Panc1 (cell line): ENCODE results near the gene MTHFD1L. TPM values are rescaled to one million over a fixed set of nuclear protein-coding genes. Genes with fewer than 3 reads are reported as not detected.

Experiments used
- ATAC-seq: fragments of 200-7000 bp; cut with Tn5 transposase; 2 replicates; pipeline ENCODE4 v1.9.1; 2020; ENCODE audit warnings: mild to moderate bottlenecking, moderate library complexity
- BruUV-seq: library from RNA; stranded (reverse); fragments of 400-500 nt; replicated peaks from 2 replicates; lab custom pipeline; 2021; lab: Mats Ljungman, UMichigan
- CTCF ChIA-PET: fragments of 300-600 bp; sonication (Branson Sonifier 250); formaldehyde crosslinking; loops from one replicate; lab custom pipeline; 2022; ENCODE audit warnings: antibody characterized with exemption; lab: Charles Lee
- POLR2A ChIA-PET: fragments of 300-600 bp; sonication (Branson Sonifier 250); formaldehyde crosslinking; loops from one replicate; lab custom pipeline; 2022; ENCODE audit warnings: antibody characterized with exemption; lab: Charles Lee
- DNase-seq: peaks from one replicate; pipeline ENCODE4 v3.0.0-alpha.2; 2010; ENCODE audit warnings: low read depth, low spot score
- H3K27ac ChIP-seq: 2 replicates; pipeline ENCODE4 v1.5.1; 2011; ENCODE audit warnings: mild to moderate bottlenecking, low read length, inconsistent platforms
- H3K27me3 ChIP-seq: fragments of 200-500 bp; sonication (Bioruptor generic); 2 replicates; pipeline ENCODE4 v1.6.0; 2014; ENCODE audit warnings: low read length, inconsistent platforms; ENCODE audit not compliant: control insufficient read depth, insufficient read depth
- H3K36me3 ChIP-seq: fragments of 200-500 bp; sonication (Bioruptor generic); 2 replicates; pipeline ENCODE4 v1.5.1; 2014; ENCODE audit warnings: inconsistent platforms, mild to moderate bottlenecking, low read length, moderate library complexity; ENCODE audit not compliant: control insufficient read depth, insufficient read depth
- H3K4me1 ChIP-seq: 2 replicates; pipeline ENCODE4 v1.5.1; 2011; ENCODE audit warnings: inconsistent platforms, mild to moderate bottlenecking, low read length, moderate library complexity; ENCODE audit not compliant: control insufficient read depth, insufficient read depth
- H3K4me3 ChIP-seq, 2 experiments: 2 replicates each; pipeline ENCODE4 v1.5.1; 2011 to 2012; ENCODE audit warnings: low read depth in 2 of 2, low read length in 2 of 2, mild to moderate bottlenecking in 2 of 2, inconsistent platforms in 1 of 2, moderate library complexity in 1 of 2
- H3K9me3 ChIP-seq: fragments of 200-500 bp; sonication (Bioruptor generic); 2 replicates; pipeline ENCODE4 v1.5.1; 2014; ENCODE audit warnings: low read depth, mild to moderate bottlenecking, inconsistent platforms, low read length, moderate library complexity; ENCODE audit not compliant: control insufficient read depth, insufficient read depth
- CTCF ChIP-seq: fragments of 450-650 bp; IDR thresholded peaks from 2 replicates; pipeline ENCODE4 v1.5.1; 2017; ENCODE audit warnings: mild to moderate bottlenecking
- POLR2AphosphoS5 ChIP-seq: IDR thresholded peaks from 2 replicates; pipeline ENCODE4 v1.6.1; 2012; ENCODE audit warnings: mild to moderate bottlenecking, low read depth, low read length, moderate library complexity
- SIN3A ChIP-seq: IDR thresholded peaks from 2 replicates; pipeline ENCODE4 v1.6.1; 2012; ENCODE audit warnings: low read depth, mild to moderate bottlenecking, low read length, moderate library complexity, borderline replicate concordance; ENCODE audit not compliant: insufficient read depth
- TCF7L2 ChIP-seq: IDR thresholded peaks from 2 replicates; pipeline ENCODE4 v1.6.1; 2011; ENCODE audit warnings: mild to moderate bottlenecking, low read depth, low read length, inconsistent platforms
- in situ Hi-C: cut with HindIII; loops from 2 replicates; pipeline ENCODE4 v1.10.0; 2016; ENCODE audit warnings: low sequenced_read_pairs, low pct_unique_long_range_greater_than_20kb
- intact Hi-C: fragments of 100-400 bp; cut with micrococcal nuclease; formaldehyde crosslinking; loops from one replicate; pipeline ENCODE4 v1.10.0; 2022; ENCODE audit not compliant: unreplicated experiment
- total RNA-seq: library from RNA; stranded (reverse); gene quantifications from one replicate; pipeline ENCODE4 v1.2.1, GENCODE V29; 2021; ENCODE audit not compliant: unreplicated experiment
- TF ChIP-seq, protein P1 (sequence below), 2 experiments: IDR thresholded peaks; 2 replicates each; pipeline ENCODE4 v1.6.1; 2011 to 2012; ENCODE audit warnings: low read depth in 2 of 2, control low read depth in 1 of 2, low read length in 1 of 2, mild to moderate bottlenecking in 1 of 2, moderate library complexity in 1 of 2; ENCODE audit not compliant: insufficient read depth in 1 of 2

Gene MTHFD1L
- total RNA-seq, 1 experiment from 2014 or later, result 76.2 TPM

DNA sequence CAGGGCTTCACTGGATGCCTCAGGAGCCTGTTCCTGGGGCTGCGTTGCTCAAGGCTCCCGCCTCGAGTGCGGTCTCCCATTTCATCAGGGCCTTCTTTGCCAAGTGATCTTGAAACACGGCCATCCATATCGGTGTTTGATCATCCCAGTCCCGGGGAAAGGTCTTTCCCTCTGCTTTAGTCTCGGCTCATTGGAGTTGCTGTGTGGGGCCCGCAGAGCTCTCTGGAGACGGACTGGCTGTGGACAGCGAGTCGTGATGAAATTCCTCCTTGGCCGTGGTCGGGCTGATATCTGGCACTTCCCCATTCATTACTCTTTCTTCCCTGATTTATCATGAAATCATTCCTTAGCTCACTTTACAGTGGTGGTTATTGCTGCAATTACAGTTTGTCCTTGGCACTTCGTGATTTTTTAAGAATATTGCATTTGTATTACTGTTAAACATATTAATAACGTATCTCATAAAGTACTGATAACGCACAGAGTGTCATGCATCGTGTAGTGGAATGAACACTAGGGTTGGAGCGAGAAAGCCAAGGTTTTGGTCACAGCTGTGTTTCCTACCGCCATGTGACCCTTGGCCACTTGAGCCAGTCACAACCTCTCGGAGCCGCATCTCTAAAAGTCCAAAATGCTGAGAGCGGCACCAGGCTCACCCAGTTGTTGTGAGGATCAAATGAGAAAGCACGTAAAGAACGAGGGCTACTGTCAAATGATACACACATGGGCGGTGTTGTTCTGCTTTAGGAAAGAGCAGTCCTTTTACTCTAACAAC is 71.8 kb downstream of the MTHFD1L start:
- TF ChIP-seq, protein P1, sequence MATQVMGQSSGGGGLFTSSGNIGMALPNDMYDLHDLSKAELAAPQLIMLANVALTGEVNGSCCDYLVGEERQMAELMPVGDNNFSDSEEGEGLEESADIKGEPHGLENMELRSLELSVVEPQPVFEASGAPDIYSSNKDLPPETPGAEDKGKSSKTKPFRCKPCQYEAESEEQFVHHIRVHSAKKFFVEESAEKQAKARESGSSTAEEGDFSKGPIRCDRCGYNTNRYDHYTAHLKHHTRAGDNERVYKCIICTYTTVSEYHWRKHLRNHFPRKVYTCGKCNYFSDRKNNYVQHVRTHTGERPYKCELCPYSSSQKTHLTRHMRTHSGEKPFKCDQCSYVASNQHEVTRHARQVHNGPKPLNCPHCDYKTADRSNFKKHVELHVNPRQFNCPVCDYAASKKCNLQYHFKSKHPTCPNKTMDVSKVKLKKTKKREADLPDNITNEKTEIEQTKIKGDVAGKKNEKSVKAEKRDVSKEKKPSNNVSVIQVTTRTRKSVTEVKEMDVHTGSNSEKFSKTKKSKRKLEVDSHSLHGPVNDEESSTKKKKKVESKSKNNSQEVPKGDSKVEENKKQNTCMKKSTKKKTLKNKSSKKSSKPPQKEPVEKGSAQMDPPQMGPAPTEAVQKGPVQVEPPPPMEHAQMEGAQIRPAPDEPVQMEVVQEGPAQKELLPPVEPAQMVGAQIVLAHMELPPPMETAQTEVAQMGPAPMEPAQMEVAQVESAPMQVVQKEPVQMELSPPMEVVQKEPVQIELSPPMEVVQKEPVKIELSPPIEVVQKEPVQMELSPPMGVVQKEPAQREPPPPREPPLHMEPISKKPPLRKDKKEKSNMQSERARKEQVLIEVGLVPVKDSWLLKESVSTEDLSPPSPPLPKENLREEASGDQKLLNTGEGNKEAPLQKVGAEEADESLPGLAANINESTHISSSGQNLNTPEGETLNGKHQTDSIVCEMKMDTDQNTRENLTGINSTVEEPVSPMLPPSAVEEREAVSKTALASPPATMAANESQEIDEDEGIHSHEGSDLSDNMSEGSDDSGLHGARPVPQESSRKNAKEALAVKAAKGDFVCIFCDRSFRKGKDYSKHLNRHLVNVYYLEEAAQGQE (IDR thresholded peaks at IDR 0.05; ENCODE audit: insufficient read depth in 1 of 2, low read depth in 2 of 2, low read length in 1 of 2), result no peak
- TF ChIP-seq CTCF, result no peak
- no peak for TF ChIP-seq TCF7L2
- no peak for TF ChIP-seq SIN3A
- TF ChIP-seq POLR2AphosphoS5, result no peak
- CTCF ChIA-PET, result no interaction called here
- DNase-seq, result no peak
- no peak for ATAC-seq
- Histone ChIP-seq H3K36me3 (peaks cover 8% of the 10 kb centered on the region; the same call in 1 of the 2 replicates), H3K9me3 (no peaks in the 10 kb centered on the region), H3K27ac (no peak overlapping the region), H3K4me1 (no peaks in the 10 kb centered on the region; the same call in 1 of the 2 replicates), H3K4me3 (no peak overlapping the region), H3K27me3 (no peaks in the 10 kb centered on the region)
- POLR2A ChIA-PET, result no interaction called here
- no TSS peak for BruUV-seq
- in situ Hi-C loops, result no loop called here
- intact Hi-C loops, result no loop called here

GRCh38 chr6:150939399-150939798 is 73.9 kb downstream of the MTHFD1L start:
- no peaks in the 10 kb centered on the region for H3K27me3 ChIP-seq
- no peak for TF ChIP-seq CTCF
- TF ChIP-seq, protein P1 (IDR thresholded peaks at IDR 0.05; ENCODE audit: insufficient read depth in 1 of 2, low read depth in 2 of 2, low read length in 1 of 2), result no peak
- no peak for TF ChIP-seq SIN3A
- no peak for TF ChIP-seq POLR2AphosphoS5
- no peak for TF ChIP-seq TCF7L2
- ChIA-PET CTCF (no interaction called here), POLR2A (no interaction called here)
- DNase-seq, result no peak
- BruUV-seq, result no TSS peak
- H3K4me1 ChIP-seq, result no peaks in the 10 kb centered on the region; the same call in 1 of the 2 replicates
- ATAC-seq, result no peak
- no peaks in the 10 kb centered on the region for H3K9me3 ChIP-seq
- in situ Hi-C loops, result no loop called here
- peaks cover 5% of the 10 kb centered on the region; the same call in 1 of the 2 replicates for H3K36me3 ChIP-seq
- no peak overlapping the region for H3K4me3 ChIP-seq
- intact Hi-C loops, result no loop called here
- no peak overlapping the region for H3K27ac ChIP-seq
